Measurements from ENCODE around the gene RBM39. TPM values are rescaled to one million over a fixed set of nuclear protein-coding genes. Genes with fewer than 3 reads are reported as not detected.

Gene RBM39
- total and polyA plus RNA-seq, 9 donors: 247 to 389 (median 328) TPM

- H3K4me3 ChIP-seq: no peak overlapping the region
- H3K27me3 ChIP-seq: no peaks in the 10 kb centered on the region
- WGBS, 3 donors: 36 to 64% (median 42%) methylated on average over 3 of the region's 3 CpGs
- H3K36me3 ChIP-seq: peaks cover 2% of the 10 kb centered on the region
- no peaks in the 10 kb centered on the region for H3K9me3 ChIP-seq
- DNase-seq: no peak
- intact Hi-C loops (cut with DNase I): no loop called here
- no peak overlapping the region for H3K27ac ChIP-seq
- H3K4me1 ChIP-seq (ENCODE audit: insufficient read depth): peaks cover 3% of the 10 kb centered on the region
- TF ChIP-seq POLR2A (IDR thresholded peaks at IDR 0.05): no peak
- TF ChIP-seq EP300 (IDR thresholded peaks at IDR 0.05): no peak
- TF ChIP-seq CTCF (IDR thresholded peaks at IDR 0.05): no peak
Measured at GRCh38 chr20:35721621-35722020, 20.4 kb downstream of the RBM39 start.

GRCh38 chr20:35721219-35721618 lies 20.8 kb downstream of the RBM39 start:
- no peaks in the 10 kb centered on the region for H3K27me3 ChIP-seq
- peaks cover 3% of the 10 kb centered on the region for H3K4me1 ChIP-seq (ENCODE audit: insufficient read depth)
- intact Hi-C loops (cut with DNase I): no loop called here
- no peak for TF ChIP-seq EP300 (IDR thresholded peaks at IDR 0.05)
- TF ChIP-seq POLR2A (IDR thresholded peaks at IDR 0.05): no peak
- no peak for TF ChIP-seq CTCF (IDR thresholded peaks at IDR 0.05)
- no peak overlapping the region for H3K27ac ChIP-seq
- no peak overlapping the region for H3K4me3 ChIP-seq
- H3K36me3 ChIP-seq: peaks cover 2% of the 10 kb centered on the region
- 86 to 87% (median 86%) methylated on average over 3 of the region's 3 CpGs for WGBS, 3 donors
- DNase-seq: no peak
- no peaks in the 10 kb centered on the region for H3K9me3 ChIP-seq

- no peak for DNase-seq
- H3K27me3 ChIP-seq: no peaks in the 10 kb centered on the region
- TF ChIP-seq POLR2A (IDR thresholded peaks at IDR 0.05) (no peak), EP300 (IDR thresholded peaks at IDR 0.05) (no peak), CTCF (IDR thresholded peaks at IDR 0.05) (no peak)
Measured at GRCh38 chr20:35720165-35721123, 21.6 kb downstream of the RBM39 start.

GRCh38 chr20:35719717-35720116 lies 22.3 kb downstream of the RBM39 start:
- 63 to 69% (median 69%) methylated on average over 8 of the region's 8 CpGs for WGBS, 3 donors
- intact Hi-C loops (cut with DNase I): no loop called here

More at GRCh38 chr20:35720165-35721123, 21.6 kb downstream of the RBM39 start:
- intact Hi-C loops (cut with DNase I): no loop called here
- Histone ChIP-seq H3K36me3 (peaks cover 2% of the 10 kb centered on the region), H3K9me3 (no peaks in the 10 kb centered on the region), H3K27ac (no peak overlapping the region), H3K4me3 (no peak overlapping the region), H3K4me1 (ENCODE audit: insufficient read depth) (peaks cover 3% of the 10 kb centered on the region)
- WGBS, 3 donors: 84 to 88% (median 88%) methylated on average over 13 of the region's 13 CpGs

More at GRCh38 chr20:35719717-35720116, 22.3 kb downstream of the RBM39 start:
- Histone ChIP-seq H3K9me3 (no peaks in the 10 kb centered on the region), H3K36me3 (peaks cover 2% of the 10 kb centered on the region), H3K27ac (no peak overlapping the region), H3K4me3 (no peak overlapping the region), H3K27me3 (no peaks in the 10 kb centered on the region), H3K4me1 (ENCODE audit: insufficient read depth) (peaks cover 3% of the 10 kb centered on the region)
- no peak for TF ChIP-seq POLR2A (IDR thresholded peaks at IDR 0.05)
- TF ChIP-seq CTCF (IDR thresholded peaks at IDR 0.05): no peak
- TF ChIP-seq EP300 (IDR thresholded peaks at IDR 0.05): no peak
- DNase-seq: no peak
